ENCODE measurements around the gene ACADVL.
"Not testable (repeated sequence)": the region's sequence is repeated elsewhere in the genome, so short reads cannot be mapped to it uniquely, and the experiment has no call there.

ACADVL gene

DNA sequence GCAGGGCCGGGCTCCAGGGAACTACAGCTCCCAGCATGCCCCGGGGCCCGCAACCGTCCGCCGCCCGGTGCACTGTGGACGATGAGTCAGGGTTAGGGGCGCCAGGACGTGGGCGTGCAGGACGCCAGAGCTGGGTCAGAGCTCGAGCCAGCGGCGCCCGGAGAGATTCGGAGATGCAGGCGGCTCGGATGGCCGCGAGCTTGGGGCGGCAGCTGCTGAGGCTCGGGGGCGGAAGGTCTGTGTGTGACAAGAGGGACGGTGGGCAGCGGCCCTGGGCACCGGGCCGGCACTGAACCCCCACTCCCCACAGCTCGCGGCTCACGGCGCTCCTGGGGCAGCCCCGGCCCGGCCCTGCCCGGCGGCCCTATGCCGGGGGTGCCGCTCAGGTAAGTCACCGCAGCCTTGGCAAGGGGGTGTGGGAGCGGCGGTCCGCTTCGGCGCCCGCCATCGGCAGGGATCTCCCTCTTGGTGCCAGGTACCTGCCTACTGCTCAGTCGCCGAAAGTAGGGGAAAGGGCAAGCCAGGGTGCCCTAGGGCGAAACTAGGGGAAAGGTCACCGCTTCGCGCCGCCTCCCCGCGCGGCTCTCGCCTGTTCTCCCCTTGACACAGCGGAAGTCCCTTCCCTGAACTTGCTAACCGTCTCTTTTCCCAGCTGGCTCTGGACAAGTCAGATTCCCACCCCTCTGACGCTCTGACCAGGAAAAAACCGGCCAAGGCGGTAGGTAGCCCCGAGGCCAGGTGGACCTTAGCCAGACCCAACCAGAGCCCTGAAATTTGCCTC lies at the start of gene ACADVL, which contains the start of gene DLG4:
Gene ACADVL (plus strand): TSS at position 127 of the 781 bp plus-strand sequence. CDS start 47 bp downstream, at position 174.
Gene DLG4 (minus strand): TSS at position 25 of the 781 bp plus-strand sequence.
- peak within 1 kb of the TSS; percentile 91 for H3K27ac ChIP-seq (ENCODE audit: low read depth, low read length)

DNA sequence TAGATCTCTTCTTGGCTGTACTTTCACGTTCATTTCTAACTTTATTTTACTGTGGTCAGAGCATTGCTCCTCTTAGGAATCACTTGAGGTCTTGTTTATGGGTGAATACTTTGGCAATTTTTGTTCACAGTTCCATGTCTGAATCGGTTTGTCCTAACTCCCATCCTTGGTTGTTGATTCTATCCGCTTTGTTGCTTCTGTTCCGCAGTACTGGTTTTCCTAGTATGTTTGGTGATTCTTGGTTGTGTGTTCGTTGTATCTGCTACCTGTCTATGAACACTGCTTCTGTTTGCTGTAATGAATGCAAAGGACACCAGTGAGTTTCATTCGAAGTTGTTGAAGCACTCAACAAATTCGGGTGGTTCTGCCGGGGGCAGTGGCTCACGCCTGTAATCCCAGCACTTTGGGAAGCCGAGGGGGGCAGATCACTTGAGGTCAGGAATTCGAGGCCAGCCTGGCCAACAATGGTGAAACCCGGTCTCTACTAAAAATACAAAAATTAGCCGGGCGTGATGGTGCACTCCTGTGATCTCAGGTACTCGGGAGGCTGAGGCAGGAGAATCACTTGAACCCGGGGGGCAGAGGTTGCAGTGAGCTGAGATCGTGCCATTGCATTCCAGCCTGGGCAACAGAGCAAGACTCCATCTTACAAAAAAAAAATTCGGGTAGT lies 47.1 kb upstream of the ACADVL start:
- not testable (repeated sequence) for H3K36me3 ChIP-seq (ENCODE audit: control insufficient read depth, insufficient read depth, low read length); H3K9ac ChIP-seq (ENCODE audit: low read length); H3K27ac ChIP-seq (ENCODE audit: low read depth, low read length); H3K4me3 ChIP-seq (ENCODE audit: low read depth, low read length); H3K4me1 ChIP-seq (ENCODE audit: control insufficient read depth, insufficient read depth, low read length)
- peaks cover 12% of the 10 kb centered on the region for H3K9me3 ChIP-seq (ENCODE audit: control insufficient read depth, insufficient read depth, low read depth, low read length)
- peaks cover 32% of the 10 kb centered on the region for H3K27me3 ChIP-seq (ENCODE audit: control insufficient read depth, insufficient read depth, low read length)

More for the DNA sequence above, at the start of gene ACADVL, which contains the start of gene DLG4:
- H3K9ac ChIP-seq (ENCODE audit: low read length): peak within 1 kb of the TSS; percentile 92
- H3K36me3 ChIP-seq (ENCODE audit: control insufficient read depth, insufficient read depth, low read length): peaks cover 41% of the 10 kb centered on the region
- H3K4me1 ChIP-seq (ENCODE audit: control insufficient read depth, insufficient read depth, low read length): peaks cover 44% of the 10 kb centered on the region
- H3K9me3 ChIP-seq (ENCODE audit: control insufficient read depth, insufficient read depth, low read depth, low read length): no peaks in the 10 kb centered on the region
- peak within 1 kb of the TSS; percentile 90 for H3K4me3 ChIP-seq (ENCODE audit: low read depth, low read length)
- no peaks in the 10 kb centered on the region for H3K27me3 ChIP-seq (ENCODE audit: control insufficient read depth, insufficient read depth, low read length)

DNA sequence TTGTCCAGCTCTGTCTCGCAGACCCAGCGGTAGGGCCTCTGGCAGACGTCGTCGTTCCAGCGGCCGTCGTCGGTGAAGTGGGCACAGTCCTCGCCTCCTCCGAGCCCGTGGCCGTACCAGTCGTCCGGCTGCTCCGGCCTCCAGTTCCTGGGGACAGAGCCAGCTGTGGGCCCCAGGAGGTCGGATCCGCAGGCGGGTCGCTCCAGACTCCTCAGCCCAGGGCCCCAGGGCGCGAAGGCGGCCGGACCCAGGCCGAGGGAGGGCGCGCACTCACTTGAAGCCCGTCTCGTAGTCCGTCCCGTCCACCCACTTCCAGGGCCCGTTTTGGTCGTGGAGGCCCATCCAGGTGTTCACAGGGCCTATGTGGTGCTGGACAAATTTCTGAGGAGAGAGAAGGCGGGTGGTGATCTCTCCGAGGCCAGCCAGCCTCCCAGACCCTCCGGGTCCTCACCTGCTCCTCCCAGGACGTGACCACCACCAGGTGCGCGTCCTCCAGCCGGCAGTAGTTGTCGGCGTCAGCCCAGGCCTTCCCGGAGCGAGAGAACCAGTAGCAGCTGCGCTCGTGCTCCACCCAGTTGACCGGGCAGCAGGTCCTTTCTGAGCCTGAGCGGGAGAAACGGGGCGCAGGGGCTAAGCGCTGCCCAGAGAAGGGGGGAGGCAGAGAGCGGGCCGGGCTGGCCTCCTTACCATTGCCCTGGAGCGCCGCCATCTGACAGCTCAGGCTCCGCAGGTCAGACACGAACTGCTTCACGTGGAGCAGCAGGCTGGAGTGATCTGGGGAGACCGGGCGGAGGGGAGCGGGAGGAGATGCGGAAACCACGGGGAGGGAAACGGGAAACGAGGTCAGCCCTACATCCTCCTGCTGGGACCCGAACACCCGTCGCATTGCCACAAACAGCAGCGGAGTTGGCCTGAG lies 45.8 kb upstream of the ACADVL start:
- Histone ChIP-seq H3K27me3 (ENCODE audit: control insufficient read depth, insufficient read depth, low read length) (peaks cover 35% of the 10 kb centered on the region), H3K9me3 (ENCODE audit: control insufficient read depth, insufficient read depth, low read depth, low read length) (peaks cover 7% of the 10 kb centered on the region), H3K4me1 (ENCODE audit: control insufficient read depth, insufficient read depth, low read length) (peaks cover 6% of the 10 kb centered on the region), H3K4me3 (ENCODE audit: low read depth, low read length) (peak overlapping the region; percentile 47), H3K27ac (ENCODE audit: low read depth, low read length) (no peak overlapping the region), H3K9ac (ENCODE audit: low read length) (no peak overlapping the region), H3K36me3 (ENCODE audit: control insufficient read depth, insufficient read depth, low read length) (no peaks in the 10 kb centered on the region)

DNA sequence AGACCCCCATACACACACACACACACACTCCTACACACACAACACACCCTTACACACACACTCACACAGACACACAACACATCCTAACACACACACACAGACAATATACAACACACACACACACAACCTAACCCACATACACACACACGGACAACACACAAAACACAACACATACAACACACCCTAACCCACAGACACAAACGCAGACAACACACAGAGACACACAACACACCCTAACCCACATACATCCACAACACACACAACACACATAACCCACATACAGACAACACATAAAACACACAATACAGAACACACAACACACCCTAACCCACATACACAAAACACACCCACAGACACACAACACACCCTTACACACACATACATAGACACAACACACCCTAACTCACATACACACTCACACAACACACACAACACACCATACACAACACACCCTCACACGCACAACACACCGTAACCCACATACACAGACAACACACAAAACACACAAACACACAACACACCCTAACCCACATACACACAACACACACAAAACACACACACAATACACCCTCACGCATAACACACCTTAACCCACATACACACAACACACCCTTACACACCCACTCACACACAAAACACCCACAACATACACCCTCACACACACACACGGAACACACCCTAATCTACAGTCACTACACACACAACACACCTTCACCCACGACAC lies 45.0 kb upstream of the ACADVL start:
- Histone ChIP-seq H3K9me3 (ENCODE audit: control insufficient read depth, insufficient read depth, low read depth, low read length) (no peaks in the 10 kb centered on the region), H3K4me3 (ENCODE audit: low read depth, low read length) (peak overlapping the region; percentile 47), H3K27ac (ENCODE audit: low read depth, low read length) (no peak overlapping the region), H3K9ac (ENCODE audit: low read length) (no peak overlapping the region), H3K27me3 (ENCODE audit: control insufficient read depth, insufficient read depth, low read length) (peaks cover 35% of the 10 kb centered on the region), H3K4me1 (ENCODE audit: control insufficient read depth, insufficient read depth, low read length) (peaks cover 6% of the 10 kb centered on the region), H3K36me3 (ENCODE audit: control insufficient read depth, insufficient read depth, low read length) (no peaks in the 10 kb centered on the region)

DNA sequence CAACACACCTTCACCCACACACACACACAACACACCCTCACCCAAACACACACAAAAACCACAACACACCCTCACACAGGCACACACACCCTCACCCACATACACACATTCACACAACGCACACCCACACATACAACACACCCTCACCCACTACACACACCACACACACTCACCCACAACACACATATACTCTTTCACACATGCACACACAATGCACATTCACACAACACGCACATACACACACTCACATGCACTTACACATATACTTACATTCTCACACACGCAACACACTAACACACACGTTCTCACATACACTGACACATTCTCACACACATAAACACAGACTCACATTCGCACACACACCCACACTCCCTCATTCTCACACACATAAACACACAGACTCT lies 44.4 kb upstream of the ACADVL start:
- Histone ChIP-seq H3K27me3 (ENCODE audit: control insufficient read depth, insufficient read depth, low read length) (peaks cover 35% of the 10 kb centered on the region), H3K9me3 (ENCODE audit: control insufficient read depth, insufficient read depth, low read depth, low read length) (no peaks in the 10 kb centered on the region), H3K4me3 (ENCODE audit: low read depth, low read length) (no peak overlapping the region), H3K4me1 (ENCODE audit: control insufficient read depth, insufficient read depth, low read length) (peaks cover 6% of the 10 kb centered on the region), H3K36me3 (ENCODE audit: control insufficient read depth, insufficient read depth, low read length) (no peaks in the 10 kb centered on the region), H3K27ac (ENCODE audit: low read depth, low read length) (no peak overlapping the region), H3K9ac (ENCODE audit: low read length) (no peak overlapping the region)

DNA sequence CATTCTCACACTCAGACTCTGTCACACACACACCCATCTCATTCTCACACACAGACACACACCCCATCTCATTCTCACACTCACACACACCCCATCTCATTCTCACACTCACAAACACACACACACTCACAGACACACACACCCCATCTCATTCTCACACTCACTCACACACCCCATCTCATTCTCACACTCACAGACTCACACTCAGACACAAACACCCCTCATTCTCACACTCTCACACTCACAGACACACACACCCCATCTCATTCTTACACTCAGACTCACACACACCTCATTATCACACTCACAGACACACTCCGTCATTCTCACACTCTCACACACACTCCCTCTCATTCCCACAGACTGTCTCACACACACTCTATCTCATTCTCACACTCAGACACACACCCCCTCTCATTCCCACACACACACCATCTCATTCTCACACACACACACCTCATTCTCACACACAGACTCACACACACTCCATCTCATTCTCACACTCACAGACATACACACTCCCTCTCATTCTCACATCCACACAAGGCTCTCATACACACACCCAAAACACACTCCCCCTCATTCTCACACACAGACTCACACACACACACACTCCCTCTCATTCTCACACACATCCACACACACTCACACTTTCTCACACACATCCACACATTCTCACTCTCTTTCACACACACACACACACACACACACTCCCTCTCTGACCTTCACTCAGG lies 43.5 kb upstream of the ACADVL start:
- peak overlapping the region; percentile 34 for H3K9ac ChIP-seq (ENCODE audit: low read length)
- H3K4me3 ChIP-seq (ENCODE audit: low read depth, low read length): peak overlapping the region; percentile 68
- peaks cover 35% of the 10 kb centered on the region for H3K27me3 ChIP-seq (ENCODE audit: control insufficient read depth, insufficient read depth, low read length)
- no peak overlapping the region for H3K27ac ChIP-seq (ENCODE audit: low read depth, low read length)
- no peaks in the 10 kb centered on the region for H3K9me3 ChIP-seq (ENCODE audit: control insufficient read depth, insufficient read depth, low read depth, low read length)
- H3K4me1 ChIP-seq (ENCODE audit: control insufficient read depth, insufficient read depth, low read length): peaks cover 6% of the 10 kb centered on the region
- H3K36me3 ChIP-seq (ENCODE audit: control insufficient read depth, insufficient read depth, low read length): no peaks in the 10 kb centered on the region

DNA sequence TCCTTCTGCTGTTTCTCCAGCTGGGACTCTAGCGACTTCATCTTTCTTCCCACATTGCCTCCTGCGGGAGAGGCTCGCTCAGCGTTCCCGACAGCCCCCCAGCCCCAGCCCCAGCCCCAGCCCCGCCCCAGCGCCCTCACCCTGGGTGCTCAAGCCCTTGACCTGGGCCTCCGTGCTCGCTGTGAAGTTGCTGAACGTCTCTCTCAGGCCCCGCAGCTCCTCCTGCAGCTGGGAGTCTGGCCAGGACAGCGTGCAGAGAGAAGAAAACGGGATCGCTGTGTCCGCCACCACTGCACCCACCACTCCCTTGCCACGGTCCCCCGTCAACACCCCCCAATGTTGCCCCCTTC lies 42.9 kb upstream of the ACADVL start:
- no peak overlapping the region for H3K27ac ChIP-seq (ENCODE audit: low read depth, low read length)
- peak overlapping the region; percentile 68 for H3K4me3 ChIP-seq (ENCODE audit: low read depth, low read length)

DNA sequence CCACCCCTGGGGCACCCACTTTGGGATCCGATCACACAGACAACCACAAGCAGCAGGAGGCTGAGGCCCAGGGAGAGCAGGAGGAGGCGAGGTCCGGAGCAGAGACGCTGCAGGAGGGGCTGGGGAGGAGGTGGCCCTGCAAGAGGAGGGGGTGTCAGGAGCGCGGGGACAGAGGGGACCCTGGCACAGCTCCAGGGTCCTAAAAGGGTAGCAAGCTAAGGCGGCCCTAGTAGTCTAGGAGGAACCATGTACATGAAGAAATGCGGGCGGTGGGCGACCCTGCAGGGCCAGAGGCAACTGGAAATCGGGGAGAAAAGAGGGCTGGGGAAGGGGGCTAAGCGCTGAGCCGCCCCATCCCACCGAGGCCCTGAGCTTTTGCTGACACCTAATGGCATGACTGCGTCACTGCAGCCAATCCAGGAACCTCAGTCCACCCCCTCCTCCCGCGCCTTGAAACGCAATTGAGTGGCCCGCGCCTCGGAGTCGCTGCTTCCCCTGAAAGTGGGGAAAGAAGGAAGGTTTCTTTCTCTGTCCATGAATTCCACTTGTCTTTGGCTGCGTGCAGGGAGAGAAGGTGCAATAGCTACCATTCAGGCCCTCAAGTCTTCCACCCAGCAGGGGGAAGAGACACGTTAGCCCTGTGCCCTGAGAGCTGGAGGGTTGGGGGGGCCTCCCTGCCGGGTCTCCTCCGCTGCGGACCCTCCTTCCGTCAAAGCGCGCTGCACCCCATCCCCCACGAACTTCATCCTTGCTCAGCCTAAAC lies 42.4 kb upstream of the ACADVL start:
- Histone ChIP-seq H3K9ac (ENCODE audit: low read length) (peak overlapping the region; percentile 35), H3K27me3 (ENCODE audit: control insufficient read depth, insufficient read depth, low read length) (peaks cover 35% of the 10 kb centered on the region), H3K4me3 (ENCODE audit: low read depth, low read length) (peak overlapping the region; percentile 68), H3K9me3 (ENCODE audit: control insufficient read depth, insufficient read depth, low read depth, low read length) (no peaks in the 10 kb centered on the region), H3K36me3 (ENCODE audit: control insufficient read depth, insufficient read depth, low read length) (no peaks in the 10 kb centered on the region), H3K4me1 (ENCODE audit: control insufficient read depth, insufficient read depth, low read length) (peaks cover 6% of the 10 kb centered on the region), H3K27ac (ENCODE audit: low read depth, low read length) (no peak overlapping the region)

More for the DNA sequence above, 42.9 kb upstream of the ACADVL start:
- Histone ChIP-seq H3K9me3 (ENCODE audit: control insufficient read depth, insufficient read depth, low read depth, low read length) (no peaks in the 10 kb centered on the region), H3K27me3 (ENCODE audit: control insufficient read depth, insufficient read depth, low read length) (peaks cover 35% of the 10 kb centered on the region), H3K36me3 (ENCODE audit: control insufficient read depth, insufficient read depth, low read length) (no peaks in the 10 kb centered on the region), H3K9ac (ENCODE audit: low read length) (peak overlapping the region; percentile 34), H3K4me1 (ENCODE audit: control insufficient read depth, insufficient read depth, low read length) (peaks cover 6% of the 10 kb centered on the region)

DNA sequence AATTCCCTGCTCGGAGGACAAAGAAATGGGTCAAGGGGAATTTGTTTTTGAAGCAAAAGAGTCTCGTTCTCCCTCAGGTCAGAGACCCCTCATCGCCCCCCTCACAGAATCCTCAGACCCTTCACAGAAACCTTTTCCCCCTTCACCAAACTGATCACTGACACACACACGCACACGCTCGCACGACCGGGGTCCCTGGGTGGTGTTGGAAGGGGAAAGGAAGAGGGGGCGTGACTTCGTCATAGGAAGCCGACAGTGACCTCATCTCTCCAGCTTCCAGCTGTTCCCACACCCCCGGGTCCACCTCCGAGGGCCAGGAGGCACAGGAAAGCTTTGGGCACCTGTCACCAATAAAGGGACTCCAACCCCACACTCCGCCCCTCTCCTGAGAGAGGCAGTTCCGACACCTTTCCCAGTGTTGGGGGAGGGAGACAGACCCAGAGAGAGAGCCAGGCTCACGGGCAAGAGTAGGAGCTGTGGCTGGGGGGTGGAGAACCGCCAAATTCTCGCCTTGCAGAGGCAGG lies 41.7 kb upstream of the ACADVL start:
- peak overlapping the region; percentile 35 for H3K9ac ChIP-seq (ENCODE audit: low read length)
- no peaks in the 10 kb centered on the region for H3K9me3 ChIP-seq (ENCODE audit: control insufficient read depth, insufficient read depth, low read depth, low read length)
- H3K36me3 ChIP-seq (ENCODE audit: control insufficient read depth, insufficient read depth, low read length): no peaks in the 10 kb centered on the region
- H3K27ac ChIP-seq (ENCODE audit: low read depth, low read length): no peak overlapping the region
- peaks cover 35% of the 10 kb centered on the region for H3K27me3 ChIP-seq (ENCODE audit: control insufficient read depth, insufficient read depth, low read length)
- peaks cover 6% of the 10 kb centered on the region for H3K4me1 ChIP-seq (ENCODE audit: control insufficient read depth, insufficient read depth, low read length)
- peak overlapping the region; percentile 68 for H3K4me3 ChIP-seq (ENCODE audit: low read depth, low read length)
